Measurements from ENCODE around the gene SLC4A1.

- TF ChIP-seq EZH2 (IDR thresholded peaks at IDR 0.05; ENCODE audit: borderline replicate concordance, low read length) (no peak), CTCF (conservative IDR thresholded peaks at IDR 0.05 in 1 of 2, IDR thresholded peaks at IDR 0.05 in 1 of 2; ENCODE audit: extremely low read depth in 1 of 2, insufficient read depth in 1 of 2, low read depth in 1 of 2, low read length in 2 of 2) (no peak)
These were observed 16.9 kb downstream of the SLC4A1 start for GRCh38 chr17:44251062-44251461.
